SHP77 treated with DMSO at 0.1 percent for 48 hours (cell line): ENCODE data around the gene COX5B.
"Not testable (repeated sequence)": the region's sequence is repeated elsewhere in the genome, so short reads cannot be mapped to it uniquely, and the experiment has no call there.

Experiments
- DNase-seq: peaks from one replicate; lab custom pipeline; 2025; lab: John Stamatoyannopoulos, UW

Gene COX5B

GRCh38 chr2:97654309-97654708 lies 8.4 kb downstream of the COX5B start:
- DNase-seq = no peak

GRCh38 chr2:97654791-97655190 lies 8.9 kb downstream of the COX5B start:
- no peak for DNase-seq

GRCh38 chr2:97656129-97656755 lies 10.4 kb downstream of the COX5B start:
- no peak for DNase-seq

- DNase-seq = no peak
These were observed 11.2 kb downstream of the COX5B start for GRCh38 chr2:97656905-97657587.

GRCh38 chr2:97657986-97658690 lies 12.3 kb downstream of the COX5B start:
- no peak for DNase-seq

GRCh38 chr2:97658691-97659157 lies 12.9 kb downstream of the COX5B start:
- DNase-seq = no peak

GRCh38 chr2:97659256-97660043 lies 13.6 kb downstream of the COX5B start:
- no peak for DNase-seq

GRCh38 chr2:97660044-97660774 lies 14.3 kb downstream of the COX5B start:
- DNase-seq = no peak

GRCh38 chr2:97660775-97661389 lies 15.0 kb downstream of the COX5B start:
- DNase-seq = no peak

GRCh38 chr2:97661927-97662326 lies 16.1 kb downstream of the COX5B start:
- no peak for DNase-seq

- no peak for DNase-seq
These were observed 16.6 kb downstream of the COX5B start for GRCh38 chr2:97662386-97662894.

GRCh38 chr2:97662895-97663625 lies 17.2 kb downstream of the COX5B start:
- no peak for DNase-seq

- no peak for DNase-seq
These were observed 17.7 kb downstream of the COX5B start for GRCh38 chr2:97663626-97663961.

GRCh38 chr2:97663962-97664635 lies 18.2 kb downstream of the COX5B start, which contains the start of gene ACTR1B:
Gene ACTR1B, minus strand, starts transcription at chr2:97664044. Its CDS starts 154 bp downstream, at chr2:97663890.
- DNase-seq = peak; percentile 90

- peak; percentile 42 for DNase-seq
These were observed 18.7 kb downstream of the COX5B start for GRCh38 chr2:97664636-97664970.

- no peak for DNase-seq
These were observed 23.6 kb downstream of the COX5B start, which contains the start of gene C2orf92 for GRCh38 chr2:97669448-97669847. Gene C2orf92, plus strand, starts transcription at chr2:97669713. Its CDS starts 76 bp downstream, at chr2:97669789.

GRCh38 chr2:97670471-97670870 lies 24.6 kb downstream of the COX5B start:
- no peak for DNase-seq

GRCh38 chr2:97671526-97671925 lies 25.7 kb downstream of the COX5B start:
- DNase-seq = no peak

GRCh38 chr2:97672606-97673140 lies 26.8 kb downstream of the COX5B start:
- not testable (repeated sequence) for DNase-seq
